K562 (cell line): ENCODE data around the gene LGALS3. TPM values are rescaled to one million over a fixed set of nuclear protein-coding genes. Genes with fewer than 3 reads are reported as not detected.

Experiments
- ATAC-seq: fragments of 200-7000 bp; cut with Tn5 transposase; 3 replicates; pipeline ENCODE4 v1.9.1; 2020; ENCODE audit warnings: moderate library complexity
- BruUV-seq: library from RNA; stranded (reverse); fragments of 400-500 nt; replicated peaks from 2 replicates; lab custom pipeline; 2021; lab: Mats Ljungman, UMichigan
- CTCF ChIA-PET: fragments of 300-600 bp; formaldehyde crosslinking; extraction: SDS; loops from one replicate; lab custom pipeline; 2021; ENCODE audit warnings: low intra/inter-chr PET ratio; lab: Yijun Ruan, JAX
- POLR2A ChIA-PET: fragments of 300-600, 350-650 bp; sonication (Branson Sonifier 250); formaldehyde crosslinking; extraction: SDS; loops from one replicate; lab custom pipeline; 2021; ENCODE audit warnings: antibody characterized with exemption, inconsistent platforms; lab: Yijun Ruan, JAX
- DNase-seq, 4 experiments: peaks; one replicate each; pipeline versions ENCODE4 v3.0.0 to v3.0.0-alpha.2; 2011 to 2018; ENCODE audit warnings: low spot score in 3 of 4, mixed read lengths in 3 of 4; ENCODE audit errors: extremely low read depth in 1 of 4
- FAIRE-seq: peaks from 2 replicates; lab custom pipeline; 2011; peaks lifted over from hg19 to GRCh38; lab: Jason Lieb, UNC
- H2AFZ ChIP-seq: 2 replicates; pipeline ENCODE4 v1.6.0; 2011; ENCODE audit warnings: low read depth, low read length, control low read depth, inconsistent platforms
- H3K27ac ChIP-seq: fragments of 200-600 bp; 3 replicates; pipeline ENCODE4 v1.8.0; 2011; ENCODE audit warnings: low read depth, mild to moderate bottlenecking, control low read depth, inconsistent platforms, low read length, moderate library complexity, mixed read lengths; ENCODE audit errors: extremely low read depth
- H3K27me3 ChIP-seq, 2 experiments: fragments of 300-600 bp in 1 of 2; 2 replicates in 1 of 2; 3 replicates in 1 of 2; pipeline versions ENCODE4 v1.6.0 to v1.8.0; 2011; ENCODE audit warnings: inconsistent platforms in 2 of 2, low read length in 2 of 2, mild to moderate bottlenecking in 1 of 2, mixed read lengths in 1 of 2, moderate library complexity in 1 of 2; ENCODE audit not compliant: control insufficient read depth in 2 of 2, insufficient read depth in 2 of 2
- H3K36me3 ChIP-seq: fragments of 300-600 bp; 3 replicates; pipeline ENCODE4 v1.8.0; 2011; ENCODE audit warnings: mild to moderate bottlenecking, low read length, inconsistent platforms; ENCODE audit not compliant: control insufficient read depth, insufficient read depth
- H3K4me1 ChIP-seq, 2 experiments: fragments of 200-600 bp in 1 of 2; replicated peaks in 1 of 2; 2 replicates in 1 of 2; 3 replicates in 1 of 2; pipeline versions ENCODE4 v1.5.1 to v1.8.0; 2011; ENCODE audit warnings: inconsistent platforms in 2 of 2, low read length in 2 of 2, mild to moderate bottlenecking in 1 of 2, mixed read lengths in 1 of 2, moderate library complexity in 1 of 2; ENCODE audit not compliant: control insufficient read depth in 2 of 2, insufficient read depth in 2 of 2
- H3K4me2 ChIP-seq: 2 replicates; pipeline ENCODE4 v1.6.1; 2011; ENCODE audit warnings: low read length, control low read depth, inconsistent platforms, mixed read lengths; ENCODE audit not compliant: insufficient read depth
- H3K4me3 ChIP-seq: fragments of 200-600 bp; sonication (generic), shearing (Covaris generic); 2 replicates; pipeline ENCODE4 v1.5.1; 2016; ENCODE audit warnings: control low read depth, inconsistent platforms
- H3K79me2 ChIP-seq: fragments of 200-600 bp; 3 replicates; pipeline ENCODE4 v1.8.0; 2011; ENCODE audit warnings: low read length, inconsistent platforms; ENCODE audit not compliant: control insufficient read depth, insufficient read depth
- H3K9ac ChIP-seq, 2 experiments: 2 replicates each; pipeline versions ENCODE4 v1.6.0 to v1.6.1; 2011; ENCODE audit warnings: low read depth in 2 of 2, low read length in 2 of 2, control low read depth in 1 of 2, inconsistent platforms in 1 of 2, mild to moderate bottlenecking in 1 of 2, mixed read lengths in 1 of 2; ENCODE audit not compliant: insufficient read depth in 1 of 2
- H3K9me1 ChIP-seq: one replicate; pipeline ENCODE4 v1.6.0; 2011; ENCODE audit warnings: inconsistent platforms, mild to moderate bottlenecking, low read length, moderate library complexity; ENCODE audit not compliant: control insufficient read depth, insufficient read depth
- H3K9me3 ChIP-seq: replicated peaks from 2 replicates; pipeline ENCODE4 v1.5.1; 2011; ENCODE audit warnings: low read depth, low read length, inconsistent platforms; ENCODE audit not compliant: control insufficient read depth, insufficient read depth
- H4K20me1 ChIP-seq: replicated peaks from 2 replicates; pipeline ENCODE4 v1.6.1; 2011; ENCODE audit warnings: low read length, inconsistent platforms, mixed read lengths; ENCODE audit not compliant: control insufficient read depth, insufficient read depth
- ADNP ChIP-seq: fragments of 200-800 bp; sonication (Bioruptor generic); IDR thresholded peaks from 2 replicates; pipeline ENCODE4 v1.6.1; 2016; ENCODE audit warnings: missing genetic modification characterization, missing compliant biosample characterization
- CBX1 ChIP-seq: sonication (generic); IDR thresholded peaks from 2 replicates; pipeline ENCODE4 v1.6.1; 2016; ENCODE audit warnings: antibody characterized with exemption, low read depth, mild to moderate bottlenecking
- MCM2 ChIP-seq: fragments of 450-650 bp; IDR thresholded peaks from 2 replicates; pipeline ENCODE4 v1.6.1; 2017; ENCODE audit warnings: low read depth, mild to moderate bottlenecking
- SMAD3 ChIP-seq: fragments of 450-650 bp; formaldehyde crosslinking; conservative IDR thresholded peaks from 2 replicates; pipeline ENCODE4 v1.4.0; 2020; ENCODE audit warnings: mild to moderate bottlenecking
- SRSF9 ChIP-seq: fragments of 200-400 bp; formaldehyde crosslinking; IDR thresholded peaks from 2 replicates; pipeline ENCODE4 v1.6.1; 2017; ENCODE audit warnings: low read depth, low read length, borderline replicate concordance
- TBL1XR1 ChIP-seq, 2 experiments: IDR thresholded peaks; 2 replicates each; pipeline ENCODE4 v1.6.1; 2012; ENCODE audit warnings: improper control_type of control experiment in 2 of 2, low read length in 2 of 2, mild to moderate bottlenecking in 1 of 2
- TEAD4 ChIP-seq, 2 experiments: sonication (generic) in 1 of 2; formaldehyde crosslinking in 1 of 2; IDR thresholded peaks; 2 replicates each; pipeline versions ENCODE4 v1.6.1 to v1.8.0; 2012 to 2022; ENCODE audit warnings: borderline replicate concordance in 1 of 2, inconsistent platforms in 1 of 2, low read length in 1 of 2, mild to moderate bottlenecking in 1 of 2, missing genetic modification reagents in 1 of 2
- THAP12 ChIP-seq: fragments of 250-450 bp; sonication (Bioruptor Pico); IDR thresholded peaks from 2 replicates; pipeline ENCODE4 v1.9.0; 2021; ENCODE audit warnings: mild to moderate bottlenecking, inconsistent platforms
- TOE1 ChIP-seq, 2 experiments: fragments of 450-650 bp in 1 of 2; sonication (generic) in 1 of 2; formaldehyde crosslinking in 1 of 2; IDR thresholded peaks; 2 replicates each; pipeline versions ENCODE4 v1.7.1 to v1.8.0; 2016 to 2022; ENCODE audit warnings: borderline replicate concordance in 2 of 2, mild to moderate bottlenecking in 2 of 2, antibody characterized with exemption in 1 of 2, inconsistent platforms in 1 of 2, low read depth in 1 of 2, missing genetic modification reagents in 1 of 2, moderate library complexity in 1 of 2
- TSHZ1 ChIP-seq: fragments of 250-450 bp; sonication (Bioruptor Pico); IDR thresholded peaks from 2 replicates; pipeline ENCODE4 v1.4.0; 2020; ENCODE audit warnings: mild to moderate bottlenecking, moderate library complexity
- ZBED1 ChIP-seq: IDR thresholded peaks from 2 replicates; pipeline ENCODE4 v1.6.1; 2014
- ZNF143 ChIP-seq: sonication (generic); formaldehyde crosslinking; IDR thresholded peaks from 2 replicates; pipeline ENCODE4 v1.9.0; 2022; ENCODE audit warnings: mild to moderate bottlenecking, missing genetic modification reagents
- ZNF766 ChIP-seq: fragments of 200-800 bp; sonication (Bioruptor generic); conservative IDR thresholded peaks from 2 replicates; pipeline ENCODE4 v1.6.1; 2016; ENCODE audit warnings: missing genetic modification characterization, missing compliant biosample characterization
- WGBS: fragments of 100-300 bp; shearing (Covaris generic); methylation state at CpG from one replicate; pipeline ENCODE4 v1.1.6; 2016; ENCODE audit warnings: low coverage, mixed read lengths; ENCODE audit not compliant: insufficient coverage; ENCODE audit errors: missing lambda C conversion rate; 5-methylcytosine and 5-hydroxymethylcytosine counted together
- in situ Hi-C: fragments of 300-500 bp; cut with MboI; formaldehyde crosslinking; loops from 4 replicates; pipeline ENCODE4 v1.15.0; 2018; ENCODE audit warnings: inconsistent platforms, mixed read lengths
- intact Hi-C: fragments of 100-400 bp; cut with micrococcal nuclease; formaldehyde crosslinking; loops from 2 replicates; pipeline ENCODE4 v1.14.2; 2022
- polyA plus RNA-seq, 8 experiments: library from polyadenylated mRNA; depleted of rRNA in 4 of 8; stranded (reverse) in 5 of 8; unstranded in 3 of 8; fragments of >200 nt; fragmentation: Nextera tagmentation in 2 of 8; fragmentation: Illumina TruSeq in 1 of 8; extraction: Ambion mirVana in 2 of 8; extraction: Trizol in 1 of 8; gene quantifications; 2 replicates each; pipeline versions ENCODE4 v1.2.1 to v1.2.3, GENCODE V29; 2011 to 2014; ENCODE audit warnings: inconsistent platforms in 1 of 8, missing spikeins in 1 of 8
- total RNA-seq, 7 experiments: library from RNA; depleted of rRNA in 6 of 7; stranded (reverse); fragments of >200 nt in 6 of 7; fragmentation: Illumina TruSeq in 2 of 7; extraction: Trizol in 2 of 7; gene quantifications; 2 replicates each; pipeline versions ENCODE4 v1.2.1 to v1.2.3, GENCODE V29; 2011 to 2021; ENCODE audit warnings: low replicate concordance in 1 of 7
- TF ChIP-seq, protein P1 (sequence below): fragments of 250-450 bp; sonication (Bioruptor Pico); IDR thresholded peaks from 2 replicates; pipeline ENCODE4 v1.4.0; 2020; ENCODE audit warnings: mild to moderate bottlenecking, moderate library complexity

Gene LGALS3
- total and polyA plus RNA-seq, 9 of the 15 experiments (the other 6 are each of a cell fraction or from before 2014, with no cell fraction given) = 0.04 to 1.9 (median 1.1) TPM

DNA sequence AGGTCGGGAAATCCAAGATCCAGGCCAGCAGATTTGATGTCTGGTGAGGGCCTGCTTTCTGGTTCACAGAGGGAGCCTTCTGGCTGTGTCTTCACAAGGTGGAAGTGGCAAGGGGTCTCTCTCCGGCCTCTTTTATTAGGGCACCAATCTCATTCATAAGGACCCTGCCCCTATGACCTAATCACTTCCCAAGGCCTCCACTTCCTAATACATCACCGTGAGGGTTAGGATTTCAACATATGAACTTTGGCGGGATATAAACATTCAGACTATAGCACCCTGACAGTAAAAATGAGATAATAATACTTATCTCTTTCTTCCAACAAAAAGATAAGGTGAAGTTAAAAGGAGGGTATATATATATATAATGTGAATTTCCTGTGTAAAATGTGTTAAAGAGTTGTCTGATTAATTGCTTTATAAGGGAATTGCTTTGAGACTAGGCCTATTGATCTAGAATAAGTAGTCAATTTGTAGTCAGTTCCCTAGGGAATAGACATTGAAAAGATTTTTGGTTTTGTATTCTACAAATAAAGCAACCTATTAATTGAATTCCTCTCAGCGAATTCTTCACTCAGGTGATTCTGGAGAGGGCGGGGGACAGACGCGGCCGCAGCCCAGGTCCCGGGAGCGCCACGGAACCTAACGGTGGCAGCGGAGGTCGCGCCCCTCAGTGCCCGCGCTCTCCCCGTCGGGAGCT lies 516 bp upstream of the LGALS3 start:
- H3K27ac ChIP-seq = no peak overlapping the region
- no TSS peak for BruUV-seq
- CTCF ChIA-PET = interaction anchor here (0.6 kb wide), 1 partner anchor 41 kb away, joined by 4 read pairs; no protein-coding TSS in a partner anchor
- H3K9ac ChIP-seq = peak overlapping the region; percentile 25 to 85; a peak in 3 of 4 replicates
- H3K9me1 ChIP-seq = no peaks in the 10 kb centered on the region
- H3K4me1 ChIP-seq = peaks cover 0 to 13% of the 10 kb centered on the region in 2 experiments; a peak in 3 of 5 replicates
- peak overlapping the region; percentile 45 for H3K4me3 ChIP-seq
- H3K27me3 ChIP-seq = no peaks in the 10 kb centered on the region
- H3K4me2 ChIP-seq = peak overlapping the region; percentile 25; the same call in 1 of the 2 replicates
- no peaks in the 10 kb centered on the region for H3K9me3 ChIP-seq
- H4K20me1 ChIP-seq = no peaks in the 10 kb centered on the region
- 13% methylated on average over 16 of the region's 20 CpGs for WGBS
- H3K36me3 ChIP-seq = no peaks in the 10 kb centered on the region
- in situ Hi-C loops (no loop called here), intact Hi-C loops (no loop called here)
- POLR2A ChIA-PET = no interaction called here
- H2AFZ ChIP-seq = peak overlapping the region; percentile 59; the same call in 1 of the 2 replicates
- no peak for ATAC-seq
- no peak for FAIRE-seq
- no peak for DNase-seq
- H3K79me2 ChIP-seq = no peaks in the 10 kb centered on the region
- no peak for TF ChIP-seq CBX1
- no peak for TF ChIP-seq ZNF143 (CRISPR knock-in tag)
- no peak for TF ChIP-seq ZNF766 (CRISPR knock-in tag)
- no peak for TF ChIP-seq SMAD3 (CRISPR knock-in tag)
- no peak for TF ChIP-seq SRSF9
- TF ChIP-seq MCM2 = no peak
- no peak for TF ChIP-seq TBL1XR1 (IDR thresholded peaks at IDR 0.05; ENCODE audit: low read length in 2 of 2)
- no peak for TF ChIP-seq ADNP (tag)
- no peak for TF ChIP-seq ZBED1
- no peak for TF ChIP-seq THAP12 (CRISPR knock-in tag)
- no peak for TF ChIP-seq TEAD4 (IDR thresholded peaks at IDR 0.05; ENCODE audit: low read length)
- TF ChIP-seq TEAD4 (CRISPR knock-in tag; IDR thresholded peaks at IDR 0.05; ENCODE audit: borderline replicate concordance) = no peak
- TF ChIP-seq, protein P1, sequence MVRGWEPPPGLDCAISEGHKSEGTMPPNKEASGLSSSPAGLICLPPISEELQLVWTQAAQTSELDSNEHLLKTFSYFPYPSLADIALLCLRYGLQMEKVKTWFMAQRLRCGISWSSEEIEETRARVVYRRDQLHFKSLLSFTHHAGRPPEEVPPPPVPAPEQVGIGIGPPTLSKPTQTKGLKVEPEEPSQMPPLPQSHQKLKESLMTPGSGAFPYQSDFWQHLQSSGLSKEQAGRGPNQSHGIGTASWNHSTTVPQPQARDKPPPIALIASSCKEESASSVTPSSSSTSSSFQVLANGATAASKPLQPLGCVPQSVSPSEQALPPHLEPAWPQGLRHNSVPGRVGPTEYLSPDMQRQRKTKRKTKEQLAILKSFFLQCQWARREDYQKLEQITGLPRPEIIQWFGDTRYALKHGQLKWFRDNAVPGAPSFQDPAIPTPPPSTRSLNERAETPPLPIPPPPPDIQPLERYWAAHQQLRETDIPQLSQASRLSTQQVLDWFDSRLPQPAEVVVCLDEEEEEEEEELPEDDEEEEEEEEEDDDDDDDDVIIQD = no peak
- TF ChIP-seq TSHZ1 (CRISPR knock-in tag) = no peak
- TF ChIP-seq TOE1 (IDR thresholded peaks at IDR 0.05; ENCODE audit: borderline replicate concordance) = no peak
- TF ChIP-seq TOE1 (CRISPR knock-in tag; IDR thresholded peaks at IDR 0.05; ENCODE audit: borderline replicate concordance, low read depth) = no peak
